Psoas muscle (tissue), 8 donors: ENCODE measurements around the gene CDH20. TPM values are rescaled to one million over a fixed set of nuclear protein-coding genes. Genes with fewer than 3 reads are reported as not detected.

Experiments
- ATAC-seq, 4 donors: fragments of 200-7000 bp; cut with Tn5 transposase; one replicate each; pipeline ENCODE4 v1.9.1; 2020; ENCODE audit warnings: moderate library complexity in 3 of 4, mild to moderate bottlenecking in 2 of 4
- DNase-seq, 2 donors: peaks; one replicate each; pipeline ENCODE4 v3.0.0-alpha.2; 2020
- H3K27ac ChIP-seq: fragments of 200-600 bp; one replicate; pipeline ENCODE4 v1.8.0; 2022
- H3K27me3 ChIP-seq, 3 donors: fragments of 200-600 bp in 1 of 3; one replicate each; pipeline versions ENCODE4 v1.6.1 to v1.8.0; 2013 to 2022; ENCODE audit warnings: low read length in 2 of 3, mild to moderate bottlenecking in 2 of 3, moderate library complexity in 1 of 3; ENCODE audit not compliant: insufficient read depth in 3 of 3
- H3K36me3 ChIP-seq, 2 donors: fragments of 200-600 bp in 1 of 2; one replicate each; pipeline versions ENCODE4 v1.6.1 to v1.8.0; 2013 to 2022; ENCODE audit warnings: low read depth in 1 of 2, mild to moderate bottlenecking in 1 of 2, moderate library complexity in 1 of 2; ENCODE audit not compliant: insufficient read depth in 1 of 2
- H3K4me1 ChIP-seq: fragments of 200-600 bp; one replicate; pipeline ENCODE4 v1.8.0; 2022
- H3K4me3 ChIP-seq: fragments of 200-600 bp; one replicate; pipeline ENCODE4 v1.8.0; 2022; ENCODE audit warnings: mild to moderate bottlenecking
- H3K9me3 ChIP-seq: fragments of 200-600 bp; one replicate; pipeline ENCODE4 v1.8.0; 2022
- WGBS, 3 donors: extraction: QIAGEN DNeasy Blood & Tissue Kit; methylation state at CpG; one replicate each; pipeline versions ENCODE4 v1.1.6 to v1.1.7; 2013; 5-methylcytosine and 5-hydroxymethylcytosine counted together
- intact Hi-C, 2 donors: fragments of 100-400 bp; cut with DNase I; formaldehyde crosslinking; loops; one replicate each; pipeline versions ENCODE4 v1.11.0 to v1.14.2; 2022
- polyA plus RNA-seq, 3 donors: library from polyadenylated mRNA; stranded (reverse); fragments of 200-250 nt; gene quantifications; one replicate each; pipeline ENCODE4 v1.2.3, GENCODE V29; 2013
- total RNA-seq, 4 donors: library from RNA; stranded (reverse); fragmentation: NEBNext Ultra II Directional in 2 of 4; extraction: Animal tissue kit (Norgen Biotek cat#: 25700) in 2 of 4; gene quantifications; one replicate each; pipeline versions ENCODE4 v1.2.1 to v1.2.4, GENCODE V29; 2021 to 2023
- TF ChIP-seq, protein P1 (sequence below): fragments of 200-600 bp; IDR thresholded peaks from one replicate; pipeline ENCODE4 v1.8.0; 2022; ENCODE audit warnings: antibody characterized with exemption
- donor health status: healthy with polysubstance abuse.
- donor health status: DM: no; HTN: no; CAD: no; lungs with moderate emphysema.
- donor health status: Bipolar disorder and iron deficiency.
- donor health status: healthy.
- donor health status: DM: yes; HTN: yes; CAD: no.
- donor health status: DM: no; HTN: no; CAD: no.
- donor health status: DM: no; HTN: no; CAD: no.
- donor health status: DM: yes; HTN: yes; CAD: no.

CDH20 gene
- total and polyA plus RNA-seq, 7 donors = 0.10 to 16.3 (median 2.6) TPM

DNA sequence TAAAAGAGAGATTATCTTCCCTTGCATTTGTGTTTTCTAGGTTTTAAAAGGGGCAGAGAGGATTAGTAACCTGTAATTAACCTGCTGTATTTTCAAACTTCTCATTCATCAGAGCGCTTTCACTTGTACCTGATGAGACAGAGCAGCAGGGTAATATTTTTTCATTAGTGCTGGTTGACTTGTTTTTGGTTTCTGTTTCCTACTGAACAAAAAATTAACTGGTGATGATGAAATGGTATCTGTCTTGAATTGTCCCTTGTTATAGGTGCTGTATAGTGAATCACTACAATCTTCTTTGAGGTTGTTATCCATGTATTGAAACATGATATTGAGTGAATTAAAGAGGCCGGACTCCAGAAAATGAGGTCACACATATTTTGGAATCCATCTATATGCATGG lies 37.9 kb downstream of the CDH20 start:
- Histone ChIP-seq H3K9me3 (no peaks in the 10 kb centered on the region), H3K36me3 (no peaks in the 10 kb centered on the region), H3K4me3 (no peak overlapping the region), H3K27me3 (no peaks in the 10 kb centered on the region), H3K27ac (no peak overlapping the region), H3K4me1 (no peaks in the 10 kb centered on the region)
- TF ChIP-seq, protein P1, sequence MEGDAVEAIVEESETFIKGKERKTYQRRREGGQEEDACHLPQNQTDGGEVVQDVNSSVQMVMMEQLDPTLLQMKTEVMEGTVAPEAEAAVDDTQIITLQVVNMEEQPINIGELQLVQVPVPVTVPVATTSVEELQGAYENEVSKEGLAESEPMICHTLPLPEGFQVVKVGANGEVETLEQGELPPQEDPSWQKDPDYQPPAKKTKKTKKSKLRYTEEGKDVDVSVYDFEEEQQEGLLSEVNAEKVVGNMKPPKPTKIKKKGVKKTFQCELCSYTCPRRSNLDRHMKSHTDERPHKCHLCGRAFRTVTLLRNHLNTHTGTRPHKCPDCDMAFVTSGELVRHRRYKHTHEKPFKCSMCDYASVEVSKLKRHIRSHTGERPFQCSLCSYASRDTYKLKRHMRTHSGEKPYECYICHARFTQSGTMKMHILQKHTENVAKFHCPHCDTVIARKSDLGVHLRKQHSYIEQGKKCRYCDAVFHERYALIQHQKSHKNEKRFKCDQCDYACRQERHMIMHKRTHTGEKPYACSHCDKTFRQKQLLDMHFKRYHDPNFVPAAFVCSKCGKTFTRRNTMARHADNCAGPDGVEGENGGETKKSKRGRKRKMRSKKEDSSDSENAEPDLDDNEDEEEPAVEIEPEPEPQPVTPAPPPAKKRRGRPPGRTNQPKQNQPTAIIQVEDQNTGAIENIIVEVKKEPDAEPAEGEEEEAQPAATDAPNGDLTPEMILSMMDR = no peak
- ATAC-seq = no peak
- WGBS, 3 donors = 68 to 77% (median 73%) methylated on average over 2 of the region's 2 CpGs
- intact Hi-C loops = no loop called here
- DNase-seq = no peak

DNA sequence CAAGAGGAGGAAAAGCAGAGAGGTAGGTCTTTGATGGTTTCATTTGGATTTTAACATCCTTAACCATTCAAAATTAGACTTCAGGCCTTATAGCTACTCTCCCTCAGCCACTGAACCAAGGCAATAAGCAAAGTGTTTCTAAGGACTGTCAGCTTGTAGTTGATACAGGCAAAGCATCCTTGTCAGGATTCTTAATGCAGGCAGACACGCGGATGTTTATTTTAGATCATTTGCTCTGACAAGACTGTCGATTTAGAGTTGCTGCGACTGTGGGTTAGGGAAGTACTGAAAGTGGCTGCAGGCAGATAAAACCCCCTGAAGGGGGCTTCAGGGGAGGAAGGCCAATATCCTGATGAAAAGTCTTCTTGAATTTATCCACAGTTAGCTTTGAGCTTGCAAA lies 46.6 kb downstream of the CDH20 start:
- DNase-seq (no peak), ATAC-seq (no peak)
- 51 to 61% (median 60%) methylated on average over 4 of the region's 4 CpGs for WGBS, 3 donors
- TF ChIP-seq, protein P1 = no peak
- no peaks in the 10 kb centered on the region for H3K36me3 ChIP-seq
- no peak overlapping the region for H3K4me3 ChIP-seq
- no peaks in the 10 kb centered on the region for H3K4me1 ChIP-seq
- H3K27ac ChIP-seq = no peak overlapping the region
- H3K27me3 ChIP-seq = no peaks in the 10 kb centered on the region
- H3K9me3 ChIP-seq = no peaks in the 10 kb centered on the region
- intact Hi-C loops = no loop called here

DNA sequence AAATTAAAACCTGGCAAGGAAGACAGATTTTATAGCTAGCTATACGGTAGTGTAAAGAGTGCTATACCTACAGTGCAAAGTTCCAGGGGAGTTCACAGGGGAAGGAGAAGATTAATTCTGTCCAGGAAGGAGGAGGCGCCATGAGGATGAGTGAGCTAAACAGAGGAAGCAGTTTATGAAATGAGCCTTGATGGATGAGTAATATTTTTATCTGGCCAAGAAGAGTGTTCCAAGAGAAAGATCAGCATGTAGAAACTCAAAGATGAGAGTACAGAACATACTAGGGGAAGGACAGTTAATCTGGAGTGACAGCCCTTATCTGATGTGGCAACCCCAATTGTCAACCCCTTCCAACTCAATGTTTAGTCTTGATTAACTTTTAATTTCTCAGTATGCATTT lies 54.8 kb downstream of the CDH20 start:
- TF ChIP-seq, protein P1 = no peak
- no peaks in the 10 kb centered on the region for H3K36me3 ChIP-seq
- H3K27me3 ChIP-seq = no peaks in the 10 kb centered on the region
- peak in 3 of 4 donors; percentile 30 to 74 (median 67) for ATAC-seq
- DNase-seq = no peak
- 64 to 70% (median 64%) methylated on average over 2 of the region's 2 CpGs for WGBS, 3 donors
- intact Hi-C loops = no loop called here
- H3K4me1 ChIP-seq = no peaks in the 10 kb centered on the region
- no peak overlapping the region for H3K27ac ChIP-seq
- no peaks in the 10 kb centered on the region for H3K9me3 ChIP-seq
- no peak overlapping the region for H3K4me3 ChIP-seq

DNA sequence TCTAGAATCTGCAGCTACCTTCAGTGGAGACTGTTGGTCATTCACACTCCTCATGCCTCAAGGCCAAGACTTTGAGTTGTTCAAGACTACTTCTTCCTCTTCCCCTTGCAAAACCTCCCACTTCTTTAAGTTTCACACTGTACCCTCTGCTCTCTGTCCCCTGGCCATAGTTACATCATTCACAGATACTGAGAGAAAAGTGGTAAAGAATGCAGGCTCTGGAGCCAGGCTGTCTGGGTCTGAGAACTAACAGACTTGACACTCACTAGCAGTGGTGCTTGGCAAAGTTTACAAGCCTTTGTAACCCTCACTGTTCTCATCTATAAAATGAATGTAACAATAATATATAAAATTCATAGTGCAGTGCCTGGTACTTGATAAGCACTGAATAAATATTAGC lies 61.8 kb downstream of the CDH20 start:
- intact Hi-C loops = no loop called here
- Histone ChIP-seq H3K27ac (no peak overlapping the region), H3K27me3 (no peaks in the 10 kb centered on the region), H3K4me3 (no peak overlapping the region), H3K4me1 (no peaks in the 10 kb centered on the region), H3K36me3 (no peaks in the 10 kb centered on the region), H3K9me3 (no peaks in the 10 kb centered on the region)
- TF ChIP-seq, protein P1 = no peak
- DNase-seq = no peak
- no peak for ATAC-seq

DNA sequence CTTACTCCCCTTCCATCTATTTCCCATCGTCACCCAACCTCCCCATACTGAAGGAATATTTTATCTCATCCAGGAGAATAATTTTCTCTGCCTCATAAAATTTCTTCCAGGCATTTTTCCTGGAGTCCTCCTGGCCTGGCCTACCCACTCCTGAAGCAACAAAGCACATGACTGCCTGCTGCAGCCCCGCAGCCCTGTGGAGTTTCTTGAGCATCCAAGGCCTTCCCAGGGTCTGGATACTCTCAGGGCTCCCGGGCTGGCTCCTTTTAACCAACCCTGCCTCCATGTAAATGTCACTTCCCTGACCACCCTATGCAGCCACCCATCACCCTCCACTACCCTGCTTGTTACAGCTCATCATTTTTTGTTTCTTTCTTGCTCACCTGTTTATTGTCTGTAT lies 64.0 kb downstream of the CDH20 start:
- ATAC-seq = no peak
- no peak overlapping the region for H3K4me3 ChIP-seq
- WGBS, 3 donors = 67 to 77% (median 71%) methylated on average over 3 of the region's 3 CpGs
- H3K36me3 ChIP-seq = no peaks in the 10 kb centered on the region
- no peaks in the 10 kb centered on the region for H3K27me3 ChIP-seq
- intact Hi-C loops = no loop called here
- TF ChIP-seq, protein P1 = no peak
- H3K4me1 ChIP-seq = no peaks in the 10 kb centered on the region
- no peaks in the 10 kb centered on the region for H3K9me3 ChIP-seq
- no peak overlapping the region for H3K27ac ChIP-seq
- DNase-seq = no peak
